H9 (cell line): ENCODE measurements around the gene RNF183. TPM values are rescaled to one million over a fixed set of nuclear protein-coding genes. Genes with fewer than 3 reads are reported as not detected.

Source experiments
- DNase-seq: peaks from one replicate; pipeline ENCODE4 v3.0.0-alpha.2; 2017
- H2AFZ ChIP-seq: one replicate; pipeline ENCODE4 v1.6.1; 2013; ENCODE audit warnings: mild to moderate bottlenecking, low read length, control low read depth, moderate library complexity
- H2AK5ac ChIP-seq: 2 replicates; pipeline ENCODE4 v1.6.1; 2013; ENCODE audit warnings: low read length, control low read depth, mixed read lengths; ENCODE audit not compliant: insufficient read length
- H2BK120ac ChIP-seq: one replicate; pipeline ENCODE4 v1.6.1; 2013; ENCODE audit warnings: low read depth, mild to moderate bottlenecking, low read length, control low read depth, inconsistent platforms; ENCODE audit not compliant: poor library complexity, severe bottlenecking
- H2BK12ac ChIP-seq: 2 replicates; pipeline ENCODE4 v1.6.1; 2013; ENCODE audit warnings: low read length, control low read depth, mixed read lengths, low read depth; ENCODE audit not compliant: insufficient read length
- H2BK15ac ChIP-seq: 2 replicates; pipeline ENCODE4 v1.6.1; 2013; ENCODE audit warnings: low read depth, low read length, control low read depth
- H2BK20ac ChIP-seq: one replicate; pipeline ENCODE4 v1.6.1; 2013; ENCODE audit warnings: low read depth, mild to moderate bottlenecking, low read length, control low read depth, inconsistent platforms; ENCODE audit not compliant: poor library complexity, severe bottlenecking
- H2BK5ac ChIP-seq: 2 replicates; pipeline ENCODE4 v1.6.1; 2013; ENCODE audit warnings: low read length, control low read depth, mixed read lengths; ENCODE audit not compliant: insufficient read length
- H3K14ac ChIP-seq: 2 replicates; pipeline ENCODE4 v1.6.1; 2013; ENCODE audit warnings: low read length, control low read depth; ENCODE audit not compliant: insufficient read depth
- H3K18ac ChIP-seq: 2 replicates; pipeline ENCODE4 v1.6.1; 2013; ENCODE audit warnings: low read depth, mild to moderate bottlenecking, mixed read lengths, low read length, control low read depth; ENCODE audit not compliant: insufficient read length
- H3K23ac ChIP-seq: 2 replicates; pipeline ENCODE4 v1.6.1; 2013; ENCODE audit warnings: low read length, control low read depth, mixed read lengths, low read depth; ENCODE audit not compliant: insufficient read length
- H3K23me2 ChIP-seq: 2 replicates; pipeline ENCODE4 v1.6.1; 2013; ENCODE audit warnings: low read depth, mild to moderate bottlenecking, mixed read lengths, low read length, control low read depth; ENCODE audit not compliant: insufficient read length, poor library complexity, severe bottlenecking
- H3K27ac ChIP-seq: 2 replicates; pipeline ENCODE4 v1.5.1; 2013; ENCODE audit warnings: low read length, control low read depth, mixed read lengths, low read depth; ENCODE audit not compliant: insufficient read length
- H3K27me3 ChIP-seq: 2 replicates; pipeline ENCODE4 v1.6.1; 2013; ENCODE audit warnings: low read length, control low read depth, inconsistent platforms; ENCODE audit not compliant: insufficient read depth
- H3K4ac ChIP-seq: 2 replicates; pipeline ENCODE4 v1.6.1; 2013; ENCODE audit warnings: low read depth, mild to moderate bottlenecking, control low read depth, inconsistent platforms, low read length, moderate library complexity
- H3K4me1 ChIP-seq: 2 replicates; pipeline ENCODE4 v1.6.1; 2013; ENCODE audit warnings: low read length, control low read depth, inconsistent platforms; ENCODE audit not compliant: insufficient read depth
- H3K4me2 ChIP-seq: 2 replicates; pipeline ENCODE4 v1.6.1; 2013; ENCODE audit warnings: low read length, control low read depth, mixed read lengths; ENCODE audit not compliant: insufficient read length, insufficient read depth
- H3K56ac ChIP-seq: 2 replicates; pipeline ENCODE4 v1.6.1; 2013; ENCODE audit warnings: low read depth, mild to moderate bottlenecking, mixed read lengths, low read length, control low read depth; ENCODE audit not compliant: insufficient read length
- H3K79me1 ChIP-seq: 2 replicates; pipeline ENCODE4 v1.6.1; 2013; ENCODE audit warnings: low read depth, mild to moderate bottlenecking, moderate library complexity, low read length, control low read depth, inconsistent platforms; ENCODE audit not compliant: insufficient read depth, poor library complexity, severe bottlenecking
- H3K79me2 ChIP-seq: 2 replicates; pipeline ENCODE4 v1.6.1; 2013; ENCODE audit warnings: low read length, control low read depth, inconsistent platforms; ENCODE audit not compliant: insufficient read depth
- H3K9ac ChIP-seq: 2 replicates; pipeline ENCODE4 v1.6.1; 2013; ENCODE audit warnings: low read length, control low read depth, mixed read lengths; ENCODE audit not compliant: insufficient read length; ENCODE audit errors: extremely low read depth
- H3K9me3 ChIP-seq: one replicate; pipeline ENCODE4 v1.6.1; 2013; ENCODE audit warnings: low read depth, low read length, inconsistent platforms; ENCODE audit not compliant: control insufficient read depth
- H3T11ph ChIP-seq: one replicate; pipeline ENCODE4 v1.6.1; 2013; ENCODE audit warnings: mild to moderate bottlenecking, low read length, control low read depth, inconsistent platforms
- H4K20me1 ChIP-seq: one replicate; pipeline ENCODE4 v1.6.1; 2013; ENCODE audit not compliant: control insufficient read depth, insufficient read length, insufficient read depth
- H4K5ac ChIP-seq: 2 replicates; pipeline ENCODE4 v1.6.1; 2013; ENCODE audit warnings: low read depth, mild to moderate bottlenecking, mixed read lengths, low read length, control low read depth; ENCODE audit not compliant: insufficient read length
- H4K8ac ChIP-seq: replicated peaks from 2 replicates; pipeline ENCODE4 v1.6.1; 2013; ENCODE audit warnings: low read length, control low read depth, mixed read lengths, low read depth; ENCODE audit not compliant: insufficient read length
- H4K91ac ChIP-seq: 2 replicates; pipeline ENCODE4 v1.6.1; 2013; ENCODE audit warnings: low read depth, mild to moderate bottlenecking, moderate library complexity, mixed read lengths, low read length, control low read depth; ENCODE audit not compliant: insufficient read length
- H3K27ac Mint-ChIP-seq, 3 experiments: 2 replicates in 2 of 3; 3 replicates in 1 of 3; pipeline ENCODE4 v1.8.0; 2020 to 2021; ENCODE audit warnings: mixed read lengths in 3 of 3, mild to moderate bottlenecking in 1 of 3, moderate library complexity in 1 of 3
- H3K27me3 Mint-ChIP-seq: 2 replicates; pipeline ENCODE4 v1.8.0; 2021; ENCODE audit warnings: low read depth, mild to moderate bottlenecking, moderate library complexity, mixed read lengths
- H3K36me3 Mint-ChIP-seq, 3 experiments: 2 replicates in 2 of 3; 3 replicates in 1 of 3; pipeline ENCODE4 v1.8.0; 2020 to 2021; ENCODE audit warnings: low read depth in 3 of 3, mixed read lengths in 3 of 3; ENCODE audit not compliant: insufficient read depth in 1 of 3
- H3K4me1 Mint-ChIP-seq, 2 experiments: 2 replicates each; pipeline ENCODE4 v1.8.0; 2020; ENCODE audit warnings: mixed read lengths in 2 of 2
- H3K4me3 Mint-ChIP-seq, 2 experiments: 2 replicates in 1 of 2; 3 replicates in 1 of 2; pipeline ENCODE4 v1.8.0; 2020 to 2021; ENCODE audit warnings: mild to moderate bottlenecking in 2 of 2, mixed read lengths in 2 of 2, moderate library complexity in 1 of 2
- H3K9me3 Mint-ChIP-seq, 2 experiments: 2 replicates in 1 of 2; 3 replicates in 1 of 2; pipeline ENCODE4 v1.8.0; 2020; ENCODE audit warnings: mild to moderate bottlenecking in 2 of 2, mixed read lengths in 2 of 2, moderate library complexity in 1 of 2
- CTCF ChIP-seq: fragments of 200-600 bp; sonication (generic); conservative IDR thresholded peaks from 3 replicates; pipeline ENCODE4 v1.8.0; 2021; ENCODE audit warnings: antibody characterized with exemption, mild to moderate bottlenecking
- WGBS: extraction: QIAGEN DNeasy Blood & Tissue Kit; methylation state at CpG from one replicate; pipeline ENCODE4 v1.1.7; 2013; ENCODE audit warnings: missing lambda C conversion rate, low lambda C conversion rate, mixed read lengths; ENCODE audit not compliant: insufficient read length; ENCODE audit errors: extremely low coverage; 5-methylcytosine and 5-hydroxymethylcytosine counted together
- total RNA-seq: library from RNA; stranded (reverse); gene quantifications from 2 replicates; pipeline ENCODE4 v1.2.1, GENCODE V29; 2021

RNF183 gene
- total RNA-seq, 1 experiment from 2014 or later: 0.33 TPM

DNA sequence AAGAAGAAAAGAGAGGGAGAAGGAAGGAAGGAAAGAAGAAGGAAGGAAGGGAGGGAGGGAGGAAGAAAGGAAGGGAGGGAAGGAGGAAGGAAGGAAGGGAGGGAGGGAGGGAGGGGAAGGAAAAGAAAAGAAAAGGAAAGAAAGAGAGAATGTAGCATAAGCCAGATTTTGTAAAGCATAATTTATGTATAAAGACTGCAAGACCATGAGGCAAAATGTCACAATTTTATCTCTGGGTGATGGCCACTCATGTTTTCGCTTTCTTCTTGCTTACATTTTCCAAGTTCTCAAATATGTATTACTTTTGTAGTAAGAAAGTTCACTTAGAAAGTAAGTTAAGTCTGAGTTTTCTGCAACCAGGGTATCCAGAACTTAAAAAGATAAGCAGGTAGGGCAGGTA, 3.4 kb upstream of the RNF183 start:
- Histone ChIP-seq H2BK20ac (no peak overlapping the region), H3K27me3 (no peaks in the 10 kb centered on the region), H2BK5ac (no peak overlapping the region), H3K56ac (no peak overlapping the region), H2BK15ac (no peak overlapping the region), H3K18ac (no peak overlapping the region), H3K14ac (no peak overlapping the region), H2AFZ (no peak overlapping the region), H3K4ac (no peak overlapping the region), H2BK120ac (no peak overlapping the region), H3K23ac (no peak overlapping the region), H4K8ac (no peak overlapping the region), H4K91ac (no peak overlapping the region), H3K4me2 (no peak overlapping the region), H4K20me1 (no peaks in the 10 kb centered on the region), H3T11ph (no peak overlapping the region), H3K79me1 (no peaks in the 10 kb centered on the region), H3K4me1 (no peaks in the 10 kb centered on the region), H2BK12ac (no peak overlapping the region), H3K9ac (no peak overlapping the region), H4K5ac (no peak overlapping the region), H2AK5ac (no peak overlapping the region), H3K79me2 (no peaks in the 10 kb centered on the region), H3K9me3 (no peaks in the 10 kb centered on the region), H3K23me2 (no peaks in the 10 kb centered on the region), H3K27ac (no peak overlapping the region)
- no peak for TF ChIP-seq CTCF
- Mint-ChIP-seq H3K9me3 (no peaks in the 10 kb centered on the region), H3K27me3 (no peaks in the 10 kb centered on the region; the same call in 1 of the 2 replicates), H3K36me3 (no peaks in the 10 kb centered on the region), H3K4me1 (peaks cover 6 to 12% of the 10 kb centered on the region in 2 experiments), H3K4me3 (no peak overlapping the region), H3K27ac (no peak overlapping the region)
- no CpG with 5 or more reads among the region's 1 CpG for WGBS
- DNase-seq: no peak
